ENCODE data around the gene CCN6.
A peak's percentile ranks its signal among the peaks of the same experiment; 100 is the strongest.
"Not testable (repeated sequence)": the region's sequence is repeated elsewhere in the genome, so short reads cannot be mapped to it uniquely, and the experiment has no call there.

The CCN6 gene

DNA sequence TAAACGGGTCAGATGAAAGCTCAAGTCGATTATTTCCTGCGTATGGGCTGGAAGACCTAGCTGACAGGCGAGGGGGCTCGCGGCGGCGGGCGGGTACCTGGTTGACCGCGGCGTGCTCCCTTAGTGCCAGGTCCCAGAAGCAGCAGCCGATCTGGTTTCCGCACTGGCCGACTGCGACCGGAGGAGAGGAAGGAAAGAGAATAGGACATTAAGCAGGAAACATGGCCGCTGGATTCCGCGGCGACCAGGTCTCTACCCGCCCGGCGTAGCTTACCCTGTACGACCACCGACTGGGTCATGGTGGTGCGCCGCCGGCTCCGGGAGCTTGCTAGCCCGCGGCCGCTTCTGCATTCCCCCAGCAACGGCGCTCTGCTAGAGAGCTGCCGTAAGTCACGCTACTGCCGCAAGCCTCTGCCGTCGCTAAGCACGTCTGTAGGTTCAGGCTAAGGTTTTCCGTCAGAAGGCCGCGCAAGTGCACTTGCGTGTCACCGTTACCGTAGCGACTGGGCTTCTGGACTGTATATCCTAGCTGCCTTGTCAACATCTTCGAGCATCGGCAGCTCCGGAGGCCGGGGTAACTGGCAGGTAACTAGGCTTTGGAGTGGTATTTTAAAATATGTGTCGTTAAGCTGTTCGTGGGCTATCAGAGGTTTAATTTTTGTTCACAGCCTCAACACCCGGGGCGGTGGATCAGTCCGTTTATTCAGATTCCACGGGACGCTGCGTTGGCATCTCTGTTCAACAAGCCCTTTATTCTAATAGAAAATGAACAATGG lies 33.4 kb downstream of the CCN6 start, which contains the start of the genes FAM229B and TUBE1:
Gene FAM229B (plus strand): TSS at position 456 of the 776 bp plus-strand sequence. CDS start 11,693 bp downstream, outside the sequence.
Gene TUBE1 (minus strand): TSS at position 347 of the 776 bp plus-strand sequence. CDS start 48 bp downstream, at position 299.
- peak within 1 kb of the TSS; percentile 92 for H3K4me3 ChIP-seq (ENCODE audit: low read length)
- DNase-seq (ENCODE audit: low read depth), result peak; percentile 96
- TF ChIP-seq, protein P1, sequence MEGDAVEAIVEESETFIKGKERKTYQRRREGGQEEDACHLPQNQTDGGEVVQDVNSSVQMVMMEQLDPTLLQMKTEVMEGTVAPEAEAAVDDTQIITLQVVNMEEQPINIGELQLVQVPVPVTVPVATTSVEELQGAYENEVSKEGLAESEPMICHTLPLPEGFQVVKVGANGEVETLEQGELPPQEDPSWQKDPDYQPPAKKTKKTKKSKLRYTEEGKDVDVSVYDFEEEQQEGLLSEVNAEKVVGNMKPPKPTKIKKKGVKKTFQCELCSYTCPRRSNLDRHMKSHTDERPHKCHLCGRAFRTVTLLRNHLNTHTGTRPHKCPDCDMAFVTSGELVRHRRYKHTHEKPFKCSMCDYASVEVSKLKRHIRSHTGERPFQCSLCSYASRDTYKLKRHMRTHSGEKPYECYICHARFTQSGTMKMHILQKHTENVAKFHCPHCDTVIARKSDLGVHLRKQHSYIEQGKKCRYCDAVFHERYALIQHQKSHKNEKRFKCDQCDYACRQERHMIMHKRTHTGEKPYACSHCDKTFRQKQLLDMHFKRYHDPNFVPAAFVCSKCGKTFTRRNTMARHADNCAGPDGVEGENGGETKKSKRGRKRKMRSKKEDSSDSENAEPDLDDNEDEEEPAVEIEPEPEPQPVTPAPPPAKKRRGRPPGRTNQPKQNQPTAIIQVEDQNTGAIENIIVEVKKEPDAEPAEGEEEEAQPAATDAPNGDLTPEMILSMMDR (conservative IDR thresholded peaks at IDR 0.05; ENCODE audit: low read depth, low read length), result no peak

DNA sequence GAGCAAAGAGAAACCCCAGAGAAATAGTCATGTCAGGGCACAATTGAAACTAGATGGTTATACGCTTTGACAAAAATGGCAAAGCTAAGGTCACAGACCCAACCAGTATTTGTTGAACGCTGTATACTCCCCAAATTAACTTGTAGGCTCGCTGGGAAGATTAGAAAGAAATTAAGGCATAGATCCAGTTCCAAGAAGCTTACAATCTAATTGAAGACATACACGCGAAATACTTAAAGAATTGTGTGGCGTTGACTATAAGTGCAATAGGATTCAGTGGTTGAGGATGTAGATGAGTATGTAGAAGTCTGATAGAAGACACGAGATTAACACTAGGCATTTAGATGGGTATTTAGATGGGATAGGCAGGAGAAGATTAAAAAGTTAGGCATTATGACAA lies 34.0 kb downstream of the CCN6 start:
- no peak for DNase-seq (ENCODE audit: low read depth)
- peak overlapping the region; percentile 92 for H3K4me3 ChIP-seq (ENCODE audit: low read length)
- TF ChIP-seq, protein P1 (conservative IDR thresholded peaks at IDR 0.05; ENCODE audit: low read depth, low read length), result no peak

DNA sequence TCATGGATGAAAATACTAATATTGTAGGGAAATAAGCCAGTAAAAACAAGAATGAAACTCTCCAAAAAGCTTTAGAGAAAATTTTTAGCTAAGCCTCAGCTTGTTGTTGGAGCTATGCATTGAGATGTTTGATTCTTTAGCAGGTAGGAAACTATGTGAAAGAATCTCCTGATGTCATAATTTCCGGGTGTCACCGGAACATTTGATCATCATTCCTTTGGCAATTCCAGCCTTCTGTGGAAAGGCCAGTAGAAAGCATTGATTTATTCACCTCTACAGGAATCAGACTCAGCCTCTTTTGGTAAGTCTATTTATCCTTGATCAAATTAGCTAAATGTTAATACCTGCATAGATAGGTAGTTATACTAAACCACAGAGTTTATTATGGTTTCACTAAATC lies 43.0 kb downstream of the CCN6 start:
- TF ChIP-seq, protein P1 (conservative IDR thresholded peaks at IDR 0.05; ENCODE audit: low read depth, low read length), result no peak
- DNase-seq (ENCODE audit: low read depth), result no peak
- no peak overlapping the region for H3K4me3 ChIP-seq (ENCODE audit: low read length)

DNA sequence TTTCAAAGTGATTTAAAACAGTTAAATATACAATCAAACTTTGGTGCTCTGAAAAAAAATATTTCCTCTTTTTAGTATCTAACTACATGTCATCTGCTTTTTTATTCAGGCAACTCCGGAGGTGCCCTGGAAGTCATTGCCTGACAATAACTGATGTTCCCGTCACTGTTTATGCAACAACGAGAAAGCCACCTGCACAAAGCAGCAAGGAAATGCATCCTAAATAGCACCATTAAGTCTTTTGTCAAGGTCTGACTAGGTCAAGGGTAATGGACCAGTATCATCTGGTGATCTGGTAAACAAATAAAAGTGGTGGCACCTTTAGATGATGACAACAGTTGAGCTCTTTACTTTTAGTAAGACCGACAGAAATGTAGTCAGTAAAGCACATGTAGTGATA lies 46.7 kb downstream of the CCN6 start:
- TF ChIP-seq, protein P1 (conservative IDR thresholded peaks at IDR 0.05; ENCODE audit: low read depth, low read length), result no peak
- DNase-seq (ENCODE audit: low read depth), result no peak
- H3K4me3 ChIP-seq (ENCODE audit: low read length), result no peak overlapping the region

DNA sequence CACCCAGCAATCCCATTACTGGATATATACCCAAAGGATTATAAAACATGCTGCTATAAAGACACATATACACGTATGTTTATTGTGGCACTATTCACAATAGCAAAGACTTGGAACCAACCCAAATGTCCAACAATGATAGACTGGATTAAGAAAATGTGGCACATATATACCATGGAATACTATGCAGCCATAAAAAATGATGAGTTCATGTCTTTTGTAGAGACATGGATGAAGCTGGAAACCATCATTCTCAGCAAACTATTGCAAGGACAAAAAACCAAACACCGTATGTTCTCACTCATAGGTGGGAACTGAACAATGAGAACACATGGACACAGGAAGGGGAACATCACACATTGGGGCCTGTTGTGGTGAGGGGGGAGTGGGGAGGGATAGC lies 52.1 kb downstream of the CCN6 start:
- not testable (repeated sequence) for DNase-seq (ENCODE audit: low read depth); H3K4me3 ChIP-seq (ENCODE audit: low read length)

DNA sequence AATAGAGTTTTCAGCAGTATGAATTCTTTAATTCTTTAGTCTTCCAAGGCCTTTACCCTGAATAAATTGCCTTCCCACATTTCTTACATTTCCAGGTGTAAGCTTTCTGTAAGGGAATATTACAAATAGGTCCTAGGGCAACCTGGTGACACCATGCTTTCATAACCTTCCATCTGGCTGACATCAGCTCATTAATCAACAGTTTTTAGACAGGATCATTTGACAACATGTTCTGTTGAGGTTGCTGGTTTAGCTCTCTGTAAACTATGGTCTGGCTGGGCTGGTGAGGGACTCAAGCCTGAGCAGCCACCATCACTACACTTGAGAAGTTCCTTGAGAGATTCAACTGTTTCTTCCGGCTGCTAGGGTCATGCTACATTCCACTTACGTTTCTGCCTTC lies 52.7 kb downstream of the CCN6 start:
- DNase-seq (ENCODE audit: low read depth), result no peak
- no peak overlapping the region for H3K4me3 ChIP-seq (ENCODE audit: low read length)
- TF ChIP-seq, protein P1 (conservative IDR thresholded peaks at IDR 0.05; ENCODE audit: low read depth, low read length), result no peak

DNA sequence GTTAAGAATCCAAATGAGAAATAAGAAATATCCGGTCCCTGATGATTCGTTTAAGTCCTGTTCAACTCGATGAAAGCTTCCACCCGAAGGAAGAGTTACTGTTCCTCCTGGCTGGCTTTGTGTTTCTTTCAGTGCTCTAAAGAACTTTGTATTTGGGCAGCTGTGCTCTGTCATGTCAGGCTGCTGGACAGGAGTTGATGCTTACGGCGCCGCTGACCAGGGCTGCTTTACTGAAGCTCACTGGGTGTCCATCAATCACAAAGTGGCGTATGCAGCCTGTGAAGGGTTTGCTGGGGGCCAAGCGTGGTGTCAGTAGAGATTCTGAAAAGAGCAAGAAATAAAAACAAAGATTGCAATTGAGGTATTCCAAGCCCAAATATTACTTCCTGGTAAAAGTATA lies 55.4 kb downstream of the CCN6 start:
- TF ChIP-seq, protein P1 (conservative IDR thresholded peaks at IDR 0.05; ENCODE audit: low read depth, low read length), result no peak
- H3K4me3 ChIP-seq (ENCODE audit: low read length), result no peak overlapping the region
- DNase-seq (ENCODE audit: low read depth), result no peak
